ENCODE results near the gene SMAD3. TPM values are rescaled to one million over a fixed set of nuclear protein-coding genes. Genes with fewer than 3 reads are reported as not detected.
A peak's percentile ranks its signal among the peaks of the same experiment; 100 is the strongest.

The SMAD3 gene
- total RNA-seq, 2 donors from 2014 or later, result 47.4 to 68.9 TPM

DNA sequence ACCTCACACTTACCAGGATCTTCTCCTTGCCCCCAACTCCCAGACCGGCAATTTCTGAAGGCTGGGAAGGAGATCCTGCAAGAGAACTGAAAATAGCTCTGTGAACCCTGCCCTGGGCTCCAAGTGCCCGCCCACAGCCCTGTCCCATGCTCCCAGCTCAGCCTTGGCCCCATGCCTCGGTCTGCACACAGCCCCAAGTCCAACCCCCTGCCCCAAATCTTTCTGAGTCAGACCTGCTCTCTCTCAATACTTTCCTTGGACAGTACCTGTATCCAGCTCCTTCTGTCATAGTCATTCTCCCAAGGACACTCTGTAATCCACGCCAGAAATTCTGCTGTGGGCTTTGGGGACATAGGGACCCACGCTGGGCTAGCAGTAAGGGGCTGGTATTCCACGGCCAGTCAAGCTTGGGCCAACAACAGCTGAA is 6.3 kb upstream of the SMAD3 start:
- ATAC-seq (replicated peaks in 1 of 2), result no peak
- H3K36me3 Mint-ChIP-seq (ENCODE audit: insufficient read depth in 2 of 2), result no peaks in the 10 kb centered on the region
- peaks cover 29% of the 10 kb centered on the region for H3K4me1 Mint-ChIP-seq (ENCODE audit: low read depth)

DNA sequence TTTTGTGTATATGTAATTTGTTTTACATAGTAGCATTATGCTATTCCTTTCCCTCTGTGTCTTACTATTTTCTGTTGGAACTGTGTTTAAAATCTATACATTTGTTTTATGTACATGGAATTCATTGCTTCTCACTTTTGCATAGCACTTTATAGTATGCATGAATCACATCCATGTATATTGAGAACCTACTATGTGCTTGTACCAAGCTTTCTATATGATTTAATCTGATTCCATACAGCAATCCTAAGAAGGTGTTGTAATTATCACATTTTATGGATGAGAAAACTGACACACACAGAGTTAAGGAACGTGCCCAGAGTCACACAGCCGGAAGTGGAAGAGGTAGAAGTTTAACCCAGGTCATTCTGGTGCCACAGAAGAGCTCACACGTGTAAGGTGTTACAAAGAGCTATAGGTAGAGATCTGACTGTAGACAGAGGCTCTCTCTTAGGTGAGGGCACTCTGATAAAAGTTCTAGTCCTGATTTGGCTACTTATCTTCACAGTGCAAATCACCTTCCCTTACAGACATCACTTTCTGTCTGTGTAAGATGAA is 3.5 kb upstream of the SMAD3 start:
- peaks cover 0 to 2% of the 10 kb centered on the region in 2 donors for H3K36me3 Mint-ChIP-seq (ENCODE audit: insufficient read depth in 2 of 2)
- peaks cover 19% of the 10 kb centered on the region for H3K4me1 Mint-ChIP-seq (ENCODE audit: low read depth)
- H3K9me3 Mint-ChIP-seq, result no peaks in the 10 kb centered on the region
- H3K27me3 Mint-ChIP-seq (ENCODE audit: low read depth), result peaks cover 33% of the 10 kb centered on the region
- H3K27ac Mint-ChIP-seq, result no peak overlapping the region
- DNase-seq (no peak), ATAC-seq (replicated peaks in 1 of 2) (no peak)
- no peak overlapping the region for H3K4me3 Mint-ChIP-seq

More for the DNA sequence above, 6.3 kb upstream of the SMAD3 start:
- Mint-ChIP-seq H3K27ac (no peak overlapping the region), H3K4me3 (no peak overlapping the region), H3K9me3 (no peaks in the 10 kb centered on the region), H3K27me3 (ENCODE audit: low read depth) (peaks cover 32% of the 10 kb centered on the region)
- DNase-seq, result no peak

DNA sequence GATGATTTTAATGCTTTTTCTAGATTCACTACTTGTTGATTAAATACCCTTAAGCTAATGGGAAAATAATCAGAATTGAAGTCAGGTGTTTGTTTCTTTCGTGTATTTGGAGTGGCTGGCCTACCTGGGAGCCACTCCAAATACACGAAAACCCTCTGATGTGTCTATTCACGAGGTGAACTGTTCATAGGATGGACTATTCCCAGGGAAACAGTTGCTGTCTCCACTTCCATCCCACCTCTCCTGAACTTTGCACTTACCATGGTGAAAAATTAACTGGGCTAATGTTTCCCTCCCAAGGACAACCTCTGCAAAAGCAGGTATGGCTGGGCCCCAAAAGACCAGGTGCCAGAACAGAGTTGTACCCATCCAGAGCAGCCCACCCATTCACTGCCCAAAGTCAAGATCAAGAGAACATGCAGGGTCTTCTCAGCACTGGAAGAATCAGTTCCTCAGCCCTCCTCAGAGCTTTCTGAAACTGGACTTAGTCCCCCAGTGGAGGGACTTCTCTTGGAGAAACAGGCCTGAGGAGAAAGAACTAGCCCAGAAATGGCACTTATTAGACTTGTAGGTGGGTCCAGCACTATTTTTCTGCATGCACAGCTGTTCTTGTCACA is 2.9 kb upstream of the SMAD3 start:
- peaks cover 25% of the 10 kb centered on the region for H3K4me1 Mint-ChIP-seq (ENCODE audit: low read depth)
- ATAC-seq (replicated peaks in 1 of 2), result no peak
- no peak overlapping the region for H3K4me3 Mint-ChIP-seq
- H3K27ac Mint-ChIP-seq, result no peak overlapping the region
- no peak for DNase-seq
- H3K36me3 Mint-ChIP-seq (ENCODE audit: insufficient read depth in 2 of 2), result peaks cover 5 to 6% of the 10 kb centered on the region in 2 donors
- H3K9me3 Mint-ChIP-seq, result no peaks in the 10 kb centered on the region
- peaks cover 33% of the 10 kb centered on the region for H3K27me3 Mint-ChIP-seq (ENCODE audit: low read depth)

DNA sequence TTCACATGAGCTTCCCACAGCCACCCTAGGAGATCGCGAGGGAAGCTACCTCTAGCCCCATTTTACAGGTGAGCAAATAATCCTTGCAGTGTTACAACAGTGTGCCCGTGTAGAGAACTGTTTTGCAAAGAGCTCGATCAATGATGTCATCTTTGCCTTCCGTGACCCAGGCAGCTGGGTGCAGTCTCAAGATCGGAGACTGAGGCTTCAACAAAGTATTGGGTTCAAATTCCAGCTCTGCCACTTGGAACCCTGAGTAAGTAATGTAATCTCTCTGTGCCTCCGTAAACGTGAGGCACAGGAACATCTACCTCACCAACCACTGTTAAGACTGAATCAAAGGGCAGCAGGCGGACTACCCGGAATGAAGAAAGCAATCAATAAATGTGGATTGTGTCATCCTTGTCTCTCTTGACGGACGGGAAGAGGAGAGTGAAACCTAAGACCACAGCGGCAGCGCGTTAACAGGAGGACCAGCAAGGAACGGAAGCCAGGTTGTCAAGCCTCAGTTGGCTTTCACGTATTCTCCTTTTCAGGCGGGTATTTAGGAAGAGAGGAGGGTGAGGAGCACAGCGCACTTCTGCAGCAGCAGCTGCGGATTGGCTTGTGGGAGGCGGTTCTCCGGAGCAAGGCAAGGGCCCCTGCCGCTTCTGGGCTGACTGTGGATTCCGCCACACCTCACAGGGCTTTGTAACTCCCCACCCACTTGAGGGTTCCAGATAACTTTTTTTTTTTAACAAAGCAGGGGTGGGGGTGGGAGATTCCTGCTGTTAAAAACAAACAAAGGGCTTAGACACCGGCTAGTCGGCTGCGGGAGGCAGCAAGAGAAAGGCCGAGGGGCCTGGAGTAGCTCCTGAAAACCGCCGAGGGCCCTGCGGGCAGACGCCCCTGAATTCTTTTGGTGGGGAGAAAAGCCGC is 1.5 kb upstream of the SMAD3 start:
- H3K4me3 Mint-ChIP-seq, result peak overlapping the region; percentile 73 to 78
- peaks cover 10% of the 10 kb centered on the region in 2 donors for H3K36me3 Mint-ChIP-seq (ENCODE audit: insufficient read depth in 2 of 2)
- DNase-seq (peak in 1 of 2 donors; percentile 35), ATAC-seq (replicated peaks in 1 of 2) (no peak)
- peaks cover 39% of the 10 kb centered on the region for H3K4me1 Mint-ChIP-seq (ENCODE audit: low read depth)
- H3K9me3 Mint-ChIP-seq, result no peaks in the 10 kb centered on the region
- H3K27ac Mint-ChIP-seq, result no peak overlapping the region
- H3K27me3 Mint-ChIP-seq (ENCODE audit: low read depth), result peaks cover 33% of the 10 kb centered on the region

DNA sequence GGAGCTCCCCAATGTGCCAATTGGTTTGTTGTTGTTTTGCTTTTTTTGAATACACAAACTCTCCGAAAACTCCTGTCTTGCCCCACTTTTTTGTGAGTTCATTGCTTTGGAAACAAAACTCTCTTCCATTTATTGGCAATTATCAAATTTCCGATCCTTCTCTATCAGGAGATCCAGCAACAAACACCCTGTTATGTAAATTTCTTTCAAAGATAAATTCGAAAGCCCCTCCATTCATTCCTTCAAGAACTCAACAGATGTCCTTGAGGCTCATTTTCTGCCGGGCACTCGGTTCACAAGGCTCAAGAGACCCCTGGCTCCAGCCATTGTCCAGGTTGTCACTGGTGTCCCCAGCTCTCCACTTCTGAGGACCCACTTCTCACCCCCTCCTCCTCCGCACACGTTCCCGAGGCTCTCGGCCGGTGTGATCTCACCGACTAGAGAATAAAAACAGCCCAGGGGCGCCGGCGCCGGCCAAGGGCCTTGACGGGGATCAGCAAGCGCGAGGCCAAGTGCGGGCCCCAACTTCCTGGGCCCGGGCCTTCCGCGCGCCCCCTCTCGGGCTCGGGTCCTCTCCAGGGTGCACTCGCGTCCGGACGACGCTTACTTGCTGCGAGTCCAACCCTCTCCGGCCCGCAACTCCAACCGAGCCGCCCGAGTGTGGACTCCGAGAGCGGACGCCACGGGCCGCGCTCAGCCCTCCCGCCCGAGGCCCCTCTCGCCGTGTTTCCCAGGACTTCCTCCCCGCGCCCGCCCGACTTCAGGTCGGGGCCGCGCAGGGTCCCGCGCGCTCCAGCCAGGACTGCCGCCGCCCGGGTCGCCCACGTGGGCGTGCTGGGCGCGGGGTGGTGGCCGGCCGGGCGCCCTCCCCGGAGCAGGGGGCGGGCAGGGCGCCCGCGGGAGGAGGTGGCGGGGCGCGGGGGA is 533 bp upstream of the SMAD3 start:
- ATAC-seq (replicated peaks in 1 of 2) (peak; percentile 12 to 47), DNase-seq (peak; percentile 50 to 53)
- peak overlapping the region; percentile 17 for H3K27ac Mint-ChIP-seq
- peaks cover 49% of the 10 kb centered on the region for H3K4me1 Mint-ChIP-seq (ENCODE audit: low read depth)
- peaks cover 10 to 12% of the 10 kb centered on the region in 2 donors for H3K36me3 Mint-ChIP-seq (ENCODE audit: insufficient read depth in 2 of 2)
- H3K4me3 Mint-ChIP-seq, result peak overlapping the region; percentile 73 to 78
- no peaks in the 10 kb centered on the region for H3K9me3 Mint-ChIP-seq
- H3K27me3 Mint-ChIP-seq (ENCODE audit: low read depth), result peaks cover 33% of the 10 kb centered on the region

DNA sequence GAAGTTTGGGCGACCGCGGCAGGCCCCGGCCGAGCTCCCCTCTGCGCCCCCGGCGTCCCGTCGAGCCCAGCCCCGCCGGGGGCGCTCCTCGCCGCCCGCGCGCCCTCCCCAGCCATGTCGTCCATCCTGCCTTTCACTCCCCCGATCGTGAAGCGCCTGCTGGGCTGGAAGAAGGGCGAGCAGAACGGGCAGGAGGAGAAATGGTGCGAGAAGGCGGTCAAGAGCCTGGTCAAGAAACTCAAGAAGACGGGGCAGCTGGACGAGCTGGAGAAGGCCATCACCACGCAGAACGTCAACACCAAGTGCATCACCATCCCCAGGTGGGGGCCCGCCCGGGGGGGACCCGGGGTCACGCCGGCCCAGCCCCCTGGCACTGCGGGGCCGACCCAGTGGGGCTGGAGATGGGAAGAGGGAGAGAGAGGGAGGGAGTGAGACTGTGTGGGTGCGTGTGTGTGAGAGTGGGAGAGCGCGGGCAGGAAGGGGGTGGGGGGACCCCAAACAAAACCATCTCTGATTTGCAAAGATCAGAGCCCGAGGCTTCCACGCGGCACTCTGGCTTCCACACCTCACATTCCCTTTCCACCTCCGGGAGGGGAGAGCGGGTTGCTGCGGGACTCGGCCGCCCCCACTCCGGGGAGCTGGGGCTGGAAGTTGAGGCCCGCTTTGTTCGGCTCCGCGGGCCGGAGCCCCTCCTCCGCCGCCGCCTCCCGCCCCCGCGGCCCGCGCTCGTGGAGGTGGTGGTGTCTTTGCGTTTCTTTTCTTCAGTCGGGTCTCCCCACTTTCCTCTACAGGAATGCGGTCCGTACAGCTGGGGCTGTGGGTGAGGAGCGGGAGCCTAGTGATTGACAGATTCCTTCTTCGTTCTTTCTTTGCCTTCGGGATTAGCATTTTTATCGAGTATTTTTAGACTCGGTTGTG is 898 bp downstream of the SMAD3 start:
- Mint-ChIP-seq H3K9me3 (no peaks in the 10 kb centered on the region), H3K27me3 (ENCODE audit: low read depth) (peaks cover 33% of the 10 kb centered on the region), H3K4me1 (ENCODE audit: low read depth) (peaks cover 61% of the 10 kb centered on the region), H3K4me3 (peak overlapping the region; percentile 97), H3K36me3 (ENCODE audit: insufficient read depth in 2 of 2) (peaks cover 12 to 16% of the 10 kb centered on the region in 2 donors), H3K27ac (peak overlapping the region; percentile 91)
- peak; percentile 48 to 66 for DNase-seq
- ATAC-seq (replicated peaks in 1 of 2), result peak; percentile 2 to 29

DNA sequence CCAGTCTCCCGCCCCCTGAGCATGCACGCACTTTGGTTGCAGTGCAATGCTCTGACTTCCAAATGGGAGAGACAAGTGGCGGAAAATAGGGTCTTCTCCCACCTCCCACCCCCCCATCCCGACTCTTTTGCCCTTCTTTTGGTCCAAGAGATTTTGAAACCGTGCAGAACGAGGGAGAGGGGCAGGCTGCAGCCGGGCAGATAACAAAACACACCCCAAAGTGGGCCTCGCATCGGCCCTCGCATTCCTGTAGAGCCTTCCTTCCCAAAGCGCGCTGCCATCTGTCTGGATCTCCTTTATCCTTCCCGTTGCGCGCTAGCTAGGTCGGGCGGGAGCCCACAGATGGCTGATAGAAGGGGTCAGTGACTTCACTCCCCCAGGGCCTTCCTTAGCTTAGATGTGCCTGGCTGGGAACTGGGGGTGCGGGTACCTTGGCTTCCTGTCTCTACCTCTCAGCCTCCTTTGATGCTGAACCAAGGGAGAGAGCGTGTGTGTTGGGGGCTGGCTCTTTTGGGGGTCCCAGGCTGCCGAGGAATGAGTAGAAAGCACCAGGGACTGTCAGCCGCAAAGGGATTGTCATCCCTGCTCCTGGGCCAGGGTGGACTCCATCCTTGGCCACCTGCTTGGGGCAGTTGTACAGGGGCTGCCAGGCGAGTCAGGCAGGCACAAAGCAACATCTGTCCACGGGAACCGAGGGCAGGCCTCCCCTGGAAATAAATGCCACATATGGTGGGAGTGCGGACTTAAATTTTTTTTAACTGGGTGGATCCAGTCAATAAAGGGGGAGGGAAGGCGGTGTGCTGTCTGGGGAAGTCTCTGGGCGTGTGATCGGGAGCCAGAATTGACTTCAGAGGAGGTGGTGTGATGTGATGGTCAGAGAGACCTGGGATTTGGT is 1.8 kb downstream of the SMAD3 start:
- H3K36me3 Mint-ChIP-seq (ENCODE audit: insufficient read depth in 2 of 2), result peaks cover 12 to 18% of the 10 kb centered on the region in 2 donors
- H3K9me3 Mint-ChIP-seq, result no peaks in the 10 kb centered on the region
- ATAC-seq (replicated peaks in 1 of 2) (no peak), DNase-seq (peak; percentile 35 to 36)
- peak overlapping the region; percentile 91 for H3K27ac Mint-ChIP-seq
- H3K27me3 Mint-ChIP-seq (ENCODE audit: low read depth), result peaks cover 27% of the 10 kb centered on the region
- H3K4me1 Mint-ChIP-seq (ENCODE audit: low read depth), result peaks cover 64% of the 10 kb centered on the region
- H3K4me3 Mint-ChIP-seq, result peak overlapping the region; percentile 97

DNA sequence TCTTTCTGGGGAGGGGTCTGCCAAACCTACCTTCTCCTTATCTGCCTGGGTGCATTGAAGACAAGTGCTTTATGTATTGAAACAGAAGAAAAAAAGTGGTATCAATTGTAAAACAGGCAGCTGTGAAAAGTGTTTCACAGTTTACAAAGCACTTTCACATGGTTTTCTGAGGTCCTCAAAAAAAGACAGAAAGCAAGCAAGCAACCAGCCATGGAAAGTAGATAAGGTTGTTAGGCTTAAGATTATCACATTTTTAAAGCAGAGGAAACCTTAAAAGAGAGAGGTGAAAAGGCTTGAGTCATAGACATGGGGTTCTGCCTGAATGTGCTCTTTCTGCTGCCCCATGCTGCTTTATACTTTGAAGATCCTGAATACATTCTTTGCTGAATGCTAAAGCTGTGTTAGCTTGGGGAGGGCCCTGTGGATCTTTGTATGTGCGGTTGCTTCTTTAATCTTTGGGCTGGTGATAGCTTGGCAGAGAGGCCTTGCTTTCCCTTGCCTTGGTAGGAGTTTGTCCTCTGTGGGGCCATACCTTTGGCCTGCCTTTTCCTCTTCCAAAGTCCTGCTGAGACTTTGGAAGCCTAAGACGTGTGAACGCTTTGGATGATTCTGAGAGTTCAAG is 2.6 kb downstream of the SMAD3 start:
- DNase-seq (no peak), ATAC-seq (replicated peaks in 1 of 2) (peak; percentile 14 to 58)
- Mint-ChIP-seq H3K27ac (peak overlapping the region; percentile 91), H3K9me3 (no peaks in the 10 kb centered on the region), H3K4me3 (peak overlapping the region; percentile 97), H3K27me3 (ENCODE audit: low read depth) (peaks cover 19% of the 10 kb centered on the region), H3K4me1 (ENCODE audit: low read depth) (peaks cover 72% of the 10 kb centered on the region), H3K36me3 (ENCODE audit: insufficient read depth in 2 of 2) (peaks cover 14 to 20% of the 10 kb centered on the region in 2 donors)

DNA sequence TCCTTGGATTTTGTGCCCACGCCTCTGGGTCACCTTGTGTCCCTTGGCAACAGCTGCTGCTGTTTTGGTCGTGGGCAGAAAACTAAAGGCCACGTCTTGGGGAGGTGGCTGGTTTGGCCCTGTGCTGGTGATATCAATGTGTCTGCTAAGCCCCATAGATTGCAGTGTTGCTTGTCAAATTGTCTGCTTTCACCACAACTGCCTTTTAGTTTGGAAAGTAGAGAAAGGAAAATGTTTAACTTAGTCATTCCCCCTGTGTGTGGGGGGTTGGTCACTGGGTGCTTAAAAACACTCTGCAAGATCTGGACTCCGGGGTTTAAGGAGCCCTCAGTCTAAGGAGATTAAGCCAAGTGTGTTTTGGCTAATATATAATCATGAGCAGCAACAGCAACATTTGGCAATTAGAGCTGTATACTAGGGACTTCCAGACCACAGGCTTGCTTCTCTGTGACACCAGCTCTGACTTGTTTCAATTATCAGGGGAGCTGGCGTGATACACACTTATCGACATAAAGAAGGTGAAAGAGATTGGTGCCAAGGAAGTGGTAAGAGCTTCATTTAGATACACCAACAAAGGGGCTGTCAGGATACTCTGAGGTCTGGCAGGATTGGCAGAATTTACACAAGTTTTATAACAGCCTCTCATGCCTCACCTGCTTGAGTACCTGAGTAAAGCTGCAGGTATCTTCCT is 3.5 kb downstream of the SMAD3 start:
- H3K9me3 Mint-ChIP-seq, result no peaks in the 10 kb centered on the region
- DNase-seq (peak in 1 of 2 donors; percentile 31), ATAC-seq (replicated peaks in 1 of 2) (peak; percentile 23 to 33)
- peak overlapping the region; percentile 91 for H3K27ac Mint-ChIP-seq
- peaks cover 70% of the 10 kb centered on the region for H3K4me1 Mint-ChIP-seq (ENCODE audit: low read depth)
- peaks cover 14 to 21% of the 10 kb centered on the region in 2 donors for H3K36me3 Mint-ChIP-seq (ENCODE audit: insufficient read depth in 2 of 2)
- peak overlapping the region; percentile 97 for H3K4me3 Mint-ChIP-seq
- H3K27me3 Mint-ChIP-seq (ENCODE audit: low read depth), result peaks cover 11% of the 10 kb centered on the region

DNA sequence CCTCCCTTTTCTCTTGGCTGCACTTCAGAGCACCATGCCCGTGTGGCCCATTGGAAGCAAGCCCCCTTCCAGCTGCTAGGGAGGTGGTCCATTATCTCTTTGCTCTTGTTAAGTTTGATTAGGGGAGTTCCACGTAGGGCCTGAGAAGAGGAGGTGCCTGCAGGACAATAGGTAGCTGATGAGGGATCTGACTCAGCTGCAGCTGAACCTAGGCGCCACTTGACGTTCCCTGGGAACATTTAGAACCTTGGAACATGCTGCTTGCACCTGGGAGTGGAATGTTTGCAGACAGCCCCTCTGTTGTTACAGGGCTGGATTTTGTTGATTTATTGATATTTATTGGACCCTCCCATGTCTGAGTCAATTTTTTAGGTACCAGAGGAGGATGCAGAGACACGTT is 4.7 kb downstream of the SMAD3 start:
- peak overlapping the region; percentile 35 to 52 for H3K4me3 Mint-ChIP-seq
- H3K36me3 Mint-ChIP-seq (ENCODE audit: insufficient read depth in 2 of 2), result peaks cover 14 to 21% of the 10 kb centered on the region in 2 donors
- H3K27ac Mint-ChIP-seq, result no peak overlapping the region
- ATAC-seq (replicated peaks in 1 of 2) (no peak), DNase-seq (no peak)
- peaks cover 72% of the 10 kb centered on the region for H3K4me1 Mint-ChIP-seq (ENCODE audit: low read depth)
- no peaks in the 10 kb centered on the region for H3K9me3 Mint-ChIP-seq
- H3K27me3 Mint-ChIP-seq (ENCODE audit: low read depth), result no peaks in the 10 kb centered on the region
